ENCODE data around the gene MIAT.
"Not testable (repeated sequence)": the region's sequence is repeated elsewhere in the genome, so short reads cannot be mapped to it uniquely, and the experiment has no call there.

Gene MIAT

GRCh38 chr22:26656891-26657851 is at the start of gene MIAT:
MIAT (plus strand) TSS chr22:26657588.
- Histone ChIP-seq H3K27ac (ENCODE audit: low read length) (no peak within 1 kb of the TSS), H3K4me3 (ENCODE audit: low read depth in 1 of 2, low read length in 2 of 2) (peak within 1 kb of the TSS; percentile 37 to 55)

DNA sequence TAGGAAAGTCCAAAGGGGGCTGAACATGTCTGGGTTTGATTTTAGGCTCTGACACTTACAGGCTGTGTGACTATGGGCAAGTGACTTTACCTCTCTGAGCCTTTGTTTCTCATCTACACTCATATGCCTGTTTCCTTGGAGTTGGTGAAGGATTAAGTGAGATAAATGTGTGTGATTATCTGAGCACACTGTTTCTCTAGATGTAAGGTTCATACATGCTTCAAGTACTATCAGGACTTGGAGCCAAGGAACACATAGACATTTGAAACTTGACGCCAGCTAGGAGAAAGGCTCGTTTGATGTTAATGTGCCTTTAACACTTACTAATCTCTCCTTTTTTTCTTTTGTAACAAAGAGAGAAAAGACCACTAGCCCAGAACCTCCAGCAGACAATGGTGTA is 49.3 kb upstream of the MIAT start:
- Histone ChIP-seq H3K4me1 (ENCODE audit: control insufficient read depth in 1 of 2, insufficient read depth in 2 of 2, low read length in 2 of 2) (no peaks in the 10 kb centered on the region), H3K27ac (ENCODE audit: low read length) (no peak overlapping the region), H3K36me3 (ENCODE audit: control insufficient read depth in 1 of 2, insufficient read depth in 2 of 2, low read length in 2 of 2) (no peaks in the 10 kb centered on the region), H3K27me3 (ENCODE audit: low read depth, low read length) (no peaks in the 10 kb centered on the region), H3K4me3 (ENCODE audit: low read depth in 1 of 2, low read length in 2 of 2) (no peak overlapping the region), H3K9me3 (ENCODE audit: control insufficient read depth in 1 of 2, low read length in 2 of 2) (no peaks in the 10 kb centered on the region)

More at GRCh38 chr22:26656891-26657851, at the start of gene MIAT:
- Histone ChIP-seq H3K4me1 (ENCODE audit: control insufficient read depth in 1 of 2, insufficient read depth in 2 of 2, low read length in 2 of 2) (peaks cover 3 to 20% of the 10 kb centered on the region in 2 donors), H3K27me3 (ENCODE audit: low read depth, low read length) (peaks cover 28% of the 10 kb centered on the region), H3K9me3 (ENCODE audit: control insufficient read depth in 1 of 2, low read length in 2 of 2) (no peaks in the 10 kb centered on the region), H3K36me3 (ENCODE audit: control insufficient read depth in 1 of 2, insufficient read depth in 2 of 2, low read length in 2 of 2) (no peaks in the 10 kb centered on the region)

DNA sequence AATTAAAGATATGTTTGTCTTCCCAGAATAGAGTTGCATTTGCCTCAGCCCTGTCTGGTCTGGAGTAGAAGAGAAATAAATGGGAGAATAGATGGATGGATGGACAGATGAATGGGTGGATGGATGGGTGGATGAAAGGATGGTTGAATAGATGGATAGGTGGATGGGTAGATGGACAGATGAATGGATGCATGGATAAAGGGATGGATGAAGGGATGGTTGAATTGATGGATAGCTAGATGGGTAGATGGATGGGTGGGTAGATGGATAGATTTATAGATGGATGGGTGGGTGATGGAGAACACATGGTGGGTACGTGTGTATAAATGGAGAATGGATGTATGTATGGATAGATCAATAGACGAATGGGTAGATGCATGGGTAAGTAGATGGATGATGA is 48.1 kb upstream of the MIAT start:
- Histone ChIP-seq H3K9me3 (ENCODE audit: control insufficient read depth in 1 of 2, low read length in 2 of 2) (no peaks in the 10 kb centered on the region), H3K27ac (ENCODE audit: low read length) (no peak overlapping the region), H3K4me1 (ENCODE audit: control insufficient read depth in 1 of 2, insufficient read depth in 2 of 2, low read length in 2 of 2) (no peaks in the 10 kb centered on the region), H3K27me3 (ENCODE audit: low read depth, low read length) (no peaks in the 10 kb centered on the region), H3K36me3 (ENCODE audit: control insufficient read depth in 1 of 2, insufficient read depth in 2 of 2, low read length in 2 of 2) (no peaks in the 10 kb centered on the region), H3K4me3 (ENCODE audit: low read depth in 1 of 2, low read length in 2 of 2) (no peak overlapping the region)

GRCh38 chr22:26610072-26610958 is 47.1 kb upstream of the MIAT start:
- Histone ChIP-seq H3K9me3 (ENCODE audit: control insufficient read depth in 1 of 2, low read length in 2 of 2) (no peaks in the 10 kb centered on the region), H3K36me3 (ENCODE audit: control insufficient read depth in 1 of 2, insufficient read depth in 2 of 2, low read length in 2 of 2) (no peaks in the 10 kb centered on the region), H3K27me3 (ENCODE audit: low read depth, low read length) (no peaks in the 10 kb centered on the region), H3K4me3 (ENCODE audit: low read depth in 1 of 2, low read length in 2 of 2) (no peak overlapping the region), H3K4me1 (ENCODE audit: control insufficient read depth in 1 of 2, insufficient read depth in 2 of 2, low read length in 2 of 2) (no peaks in the 10 kb centered on the region), H3K27ac (ENCODE audit: low read length) (no peak overlapping the region)

DNA sequence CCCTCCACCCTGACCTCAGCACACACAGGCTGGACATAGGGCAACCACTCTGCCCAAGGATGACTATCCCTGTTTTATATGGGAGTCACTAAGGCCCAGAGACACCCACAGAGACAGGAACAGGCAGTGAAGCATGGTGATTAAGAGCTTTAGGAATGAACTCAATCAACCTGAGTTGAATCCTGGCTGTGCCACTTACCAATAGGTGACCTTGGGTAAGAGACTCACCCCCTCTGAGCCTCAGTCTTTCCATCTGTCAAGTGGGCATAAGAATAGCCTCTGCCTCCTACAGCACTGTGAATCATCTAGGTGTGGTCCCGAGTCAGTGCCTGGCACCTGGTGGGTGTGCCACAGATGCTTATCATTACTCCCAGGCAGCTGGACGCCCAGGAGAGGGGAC is 46.4 kb upstream of the MIAT start:
- H3K27me3 ChIP-seq (ENCODE audit: low read depth, low read length), result no peaks in the 10 kb centered on the region
- H3K27ac ChIP-seq (ENCODE audit: low read length), result no peak overlapping the region
- no peak overlapping the region for H3K4me3 ChIP-seq (ENCODE audit: low read depth in 1 of 2, low read length in 2 of 2)
- H3K36me3 ChIP-seq (ENCODE audit: control insufficient read depth in 1 of 2, insufficient read depth in 2 of 2, low read length in 2 of 2), result no peaks in the 10 kb centered on the region
- no peaks in the 10 kb centered on the region for H3K9me3 ChIP-seq (ENCODE audit: control insufficient read depth in 1 of 2, low read length in 2 of 2)
- H3K4me1 ChIP-seq (ENCODE audit: control insufficient read depth in 1 of 2, insufficient read depth in 2 of 2, low read length in 2 of 2), result no peaks in the 10 kb centered on the region

DNA sequence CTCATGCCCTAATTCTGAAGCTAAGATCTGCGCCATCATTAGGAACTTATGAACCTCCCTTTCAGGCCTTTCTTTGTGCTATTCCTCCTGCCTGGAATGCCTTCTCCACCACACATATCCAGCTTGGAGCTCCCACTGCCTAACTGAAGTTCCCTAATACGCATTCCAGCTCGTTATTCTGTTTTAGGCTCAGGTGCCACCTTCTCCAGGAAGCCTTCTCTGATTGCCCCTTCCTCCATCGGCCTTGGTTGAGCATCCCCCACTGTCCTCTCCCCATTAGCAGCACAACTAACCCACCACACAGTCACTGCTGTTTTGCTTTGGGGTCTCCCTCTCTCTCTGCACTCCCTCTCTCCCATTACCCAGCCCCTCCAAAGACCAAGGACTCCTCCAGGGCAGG is 44.7 kb upstream of the MIAT start:
- H3K9me3 ChIP-seq (ENCODE audit: control insufficient read depth in 1 of 2, low read length in 2 of 2), result no peaks in the 10 kb centered on the region
- H3K27me3 ChIP-seq (ENCODE audit: low read depth, low read length), result no peaks in the 10 kb centered on the region
- H3K4me1 ChIP-seq (ENCODE audit: control insufficient read depth in 1 of 2, insufficient read depth in 2 of 2, low read length in 2 of 2), result no peaks in the 10 kb centered on the region
- no peak overlapping the region for H3K4me3 ChIP-seq (ENCODE audit: low read depth in 1 of 2, low read length in 2 of 2)
- H3K36me3 ChIP-seq (ENCODE audit: control insufficient read depth in 1 of 2, insufficient read depth in 2 of 2, low read length in 2 of 2), result no peaks in the 10 kb centered on the region
- H3K27ac ChIP-seq (ENCODE audit: low read length), result no peak overlapping the region

DNA sequence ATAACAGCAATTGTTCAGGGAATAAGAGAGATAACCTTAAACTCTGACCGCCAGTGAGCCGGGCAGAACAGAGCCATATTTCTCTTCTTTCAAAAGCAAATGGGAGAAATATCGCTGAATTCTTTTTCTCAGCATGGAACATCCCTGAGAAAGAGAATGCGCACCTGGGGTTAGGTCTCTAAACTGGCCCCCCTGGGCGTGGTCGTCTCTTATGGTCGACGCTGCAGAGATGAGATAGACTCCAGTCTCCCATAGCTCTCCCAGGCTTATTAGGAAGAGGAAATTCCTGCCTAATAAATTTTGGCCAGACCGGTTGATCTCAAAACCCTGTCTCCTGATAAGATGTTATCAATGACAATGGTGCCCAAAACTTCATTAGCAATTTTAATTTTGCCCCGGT is 43.6 kb upstream of the MIAT start:
- not testable (repeated sequence) for H3K27ac ChIP-seq (ENCODE audit: low read length); H3K36me3 ChIP-seq (ENCODE audit: control insufficient read depth in 1 of 2, insufficient read depth in 2 of 2, low read length in 2 of 2); H3K4me3 ChIP-seq (ENCODE audit: low read depth in 1 of 2, low read length in 2 of 2); H3K27me3 ChIP-seq (ENCODE audit: low read depth, low read length); H3K9me3 ChIP-seq (ENCODE audit: control insufficient read depth in 1 of 2, low read length in 2 of 2); H3K4me1 ChIP-seq (ENCODE audit: control insufficient read depth in 1 of 2, insufficient read depth in 2 of 2, low read length in 2 of 2)

GRCh38 chr22:26614322-26614721 is 43.1 kb upstream of the MIAT start:
- H3K4me1 ChIP-seq (ENCODE audit: control insufficient read depth in 1 of 2, insufficient read depth in 2 of 2, low read length in 2 of 2), result no peaks in the 10 kb centered on the region
- H3K36me3 ChIP-seq (ENCODE audit: control insufficient read depth in 1 of 2, insufficient read depth in 2 of 2, low read length in 2 of 2), result no peaks in the 10 kb centered on the region
- no peak overlapping the region for H3K4me3 ChIP-seq (ENCODE audit: low read depth in 1 of 2, low read length in 2 of 2)

GRCh38 chr22:26615149-26615548 is 42.2 kb upstream of the MIAT start:
- H3K36me3 ChIP-seq (ENCODE audit: control insufficient read depth in 1 of 2, insufficient read depth in 2 of 2, low read length in 2 of 2), result no peaks in the 10 kb centered on the region

More at GRCh38 chr22:26614322-26614721, 43.1 kb upstream of the MIAT start:
- H3K9me3 ChIP-seq (ENCODE audit: control insufficient read depth in 1 of 2, low read length in 2 of 2), result no peaks in the 10 kb centered on the region
- H3K27ac ChIP-seq (ENCODE audit: low read length), result no peak overlapping the region
- no peaks in the 10 kb centered on the region for H3K27me3 ChIP-seq (ENCODE audit: low read depth, low read length)

GRCh38 chr22:26615830-26616435 is 41.5 kb upstream of the MIAT start:
- Histone ChIP-seq H3K4me3 (ENCODE audit: low read depth in 1 of 2, low read length in 2 of 2) (no peak overlapping the region), H3K4me1 (ENCODE audit: control insufficient read depth in 1 of 2, insufficient read depth in 2 of 2, low read length in 2 of 2) (no peaks in the 10 kb centered on the region), H3K9me3 (ENCODE audit: control insufficient read depth in 1 of 2, low read length in 2 of 2) (no peaks in the 10 kb centered on the region), H3K27me3 (ENCODE audit: low read depth, low read length) (no peaks in the 10 kb centered on the region), H3K27ac (ENCODE audit: low read length) (no peak overlapping the region), H3K36me3 (ENCODE audit: control insufficient read depth in 1 of 2, insufficient read depth in 2 of 2, low read length in 2 of 2) (no peaks in the 10 kb centered on the region)

More at GRCh38 chr22:26615149-26615548, 42.2 kb upstream of the MIAT start:
- Histone ChIP-seq H3K9me3 (ENCODE audit: control insufficient read depth in 1 of 2, low read length in 2 of 2) (no peaks in the 10 kb centered on the region), H3K27me3 (ENCODE audit: low read depth, low read length) (no peaks in the 10 kb centered on the region), H3K4me3 (ENCODE audit: low read depth in 1 of 2, low read length in 2 of 2) (no peak overlapping the region), H3K4me1 (ENCODE audit: control insufficient read depth in 1 of 2, insufficient read depth in 2 of 2, low read length in 2 of 2) (no peaks in the 10 kb centered on the region), H3K27ac (ENCODE audit: low read length) (no peak overlapping the region)

DNA sequence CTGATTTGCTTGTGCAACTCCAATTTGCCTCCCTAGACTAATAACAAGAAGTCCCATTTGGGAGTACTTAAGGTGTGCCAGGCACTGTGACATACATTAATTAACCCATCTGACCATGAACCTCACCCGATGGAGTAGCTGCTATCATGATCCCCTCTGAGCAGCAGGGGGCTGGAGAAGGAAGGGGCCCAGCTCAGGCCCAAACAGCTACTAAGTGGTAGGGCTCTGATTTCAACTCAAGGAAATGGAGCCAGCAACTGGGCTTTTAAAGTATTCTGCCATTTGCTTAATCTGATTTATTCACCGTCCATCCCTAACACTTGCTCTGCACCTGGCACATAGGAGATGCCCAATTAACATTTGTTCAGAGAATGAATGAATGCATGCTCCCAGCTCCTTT is 40.7 kb upstream of the MIAT start:
- no peaks in the 10 kb centered on the region for H3K4me1 ChIP-seq (ENCODE audit: control insufficient read depth in 1 of 2, insufficient read depth in 2 of 2, low read length in 2 of 2)
- H3K9me3 ChIP-seq (ENCODE audit: control insufficient read depth in 1 of 2, low read length in 2 of 2), result no peaks in the 10 kb centered on the region
- no peak overlapping the region for H3K27ac ChIP-seq (ENCODE audit: low read length)
- H3K36me3 ChIP-seq (ENCODE audit: control insufficient read depth in 1 of 2, insufficient read depth in 2 of 2, low read length in 2 of 2), result no peaks in the 10 kb centered on the region
- H3K27me3 ChIP-seq (ENCODE audit: low read depth, low read length), result no peaks in the 10 kb centered on the region
- H3K4me3 ChIP-seq (ENCODE audit: low read depth in 1 of 2, low read length in 2 of 2), result no peak overlapping the region
